Lower lobe of right lung (tissue), 2 donors: ENCODE measurements around the gene ASTN1. TPM values are rescaled to one million over a fixed set of nuclear protein-coding genes. Genes with fewer than 3 reads are reported as not detected.

ENCODE experiments used
- ATAC-seq, 2 donors: fragments of 200-7000 bp; cut with Tn5 transposase; one replicate each; pipeline ENCODE4 v1.9.1; 2020 to 2022; ENCODE audit warnings: mild to moderate bottlenecking in 2 of 2, moderate library complexity in 2 of 2
- DNase-seq: peaks from one replicate; pipeline ENCODE4 v3.0.0-alpha.2; 2020
- H3K27ac ChIP-seq: fragments of 200-600 bp; one replicate; pipeline ENCODE4 v1.8.0; 2022
- H3K27me3 ChIP-seq: fragments of 200-600 bp; one replicate; pipeline ENCODE4 v1.8.0; 2022; ENCODE audit warnings: low read depth
- H3K36me3 ChIP-seq: fragments of 200-600 bp; one replicate; pipeline ENCODE4 v1.8.0; 2022; ENCODE audit warnings: mild to moderate bottlenecking
- H3K4me1 ChIP-seq: fragments of 200-600 bp; one replicate; pipeline ENCODE4 v1.8.0; 2022
- H3K4me3 ChIP-seq: fragments of 200-600 bp; one replicate; pipeline ENCODE4 v1.8.0; 2022; ENCODE audit warnings: mild to moderate bottlenecking
- H3K9me3 ChIP-seq: fragments of 200-600 bp; one replicate; pipeline ENCODE4 v1.8.0; 2022
- CTCF ChIP-seq: fragments of 200-600 bp; IDR thresholded peaks from one replicate; pipeline ENCODE4 v1.8.0; 2022; ENCODE audit warnings: antibody characterized with exemption, mild to moderate bottlenecking
- intact Hi-C: fragments of 100-400 bp; cut with DNase I; formaldehyde crosslinking; loops from one replicate; pipeline ENCODE4 v1.11.0; 2022
- total RNA-seq: library from RNA; stranded (reverse); fragmentation: NEBNext Ultra II Directional; extraction: Animal tissue kit (Norgen Biotek cat#: 25700); gene quantifications from one replicate; pipeline ENCODE4 v1.2.1, GENCODE V29; 2021
- donor health status: DM: no; HTN: yes; CAD: no; lungs with severe emphysema.

Gene ASTN1
- total RNA-seq, 1 donor from 2014 or later: 0.41 TPM

- Histone ChIP-seq H3K4me1 (no peaks in the 10 kb centered on the region), H3K9me3 (no peaks in the 10 kb centered on the region), H3K27me3 (no peaks in the 10 kb centered on the region), H3K36me3 (no peaks in the 10 kb centered on the region), H3K4me3 (no peak overlapping the region), H3K27ac (no peak overlapping the region)
- intact Hi-C loops: no loop called here
- TF ChIP-seq CTCF: no peak
- DNase-seq: no peak
- ATAC-seq: no peak
Measured at GRCh38 chr1:177043597-177043996, 120.9 kb downstream of the ASTN1 start.

GRCh38 chr1:177035586-177035985, 128.9 kb downstream of the ASTN1 start:
- H3K36me3 ChIP-seq: no peaks in the 10 kb centered on the region
- no peak overlapping the region for H3K4me3 ChIP-seq
- no peak for DNase-seq
- H3K27ac ChIP-seq: no peak overlapping the region
- ATAC-seq: no peak
- intact Hi-C loops: no loop called here
- H3K4me1 ChIP-seq: no peaks in the 10 kb centered on the region
- no peak for TF ChIP-seq CTCF
- H3K9me3 ChIP-seq: no peaks in the 10 kb centered on the region
- H3K27me3 ChIP-seq: no peaks in the 10 kb centered on the region

- ATAC-seq (no peak), DNase-seq (no peak)
- H3K27me3 ChIP-seq: no peaks in the 10 kb centered on the region
- no peaks in the 10 kb centered on the region for H3K9me3 ChIP-seq
- H3K4me1 ChIP-seq: no peaks in the 10 kb centered on the region
- no peak overlapping the region for H3K4me3 ChIP-seq
- no peak for TF ChIP-seq CTCF
- no peak overlapping the region for H3K27ac ChIP-seq
- intact Hi-C loops: no loop called here
- H3K36me3 ChIP-seq: no peaks in the 10 kb centered on the region
Measured at GRCh38 chr1:177033628-177034027, 130.9 kb downstream of the ASTN1 start.

- DNase-seq (no peak), ATAC-seq (no peak)
- Histone ChIP-seq H3K4me1 (no peaks in the 10 kb centered on the region), H3K9me3 (no peaks in the 10 kb centered on the region), H3K27me3 (no peaks in the 10 kb centered on the region), H3K36me3 (no peaks in the 10 kb centered on the region), H3K4me3 (no peak overlapping the region), H3K27ac (no peak overlapping the region)
- no peak for TF ChIP-seq CTCF
- intact Hi-C loops: no loop called here
Measured at GRCh38 chr1:177032434-177032833, 132.1 kb downstream of the ASTN1 start.

GRCh38 chr1:177024623-177025022, 139.9 kb downstream of the ASTN1 start:
- H3K27me3 ChIP-seq: no peaks in the 10 kb centered on the region

More at GRCh38 chr1:177024623-177025022, 139.9 kb downstream of the ASTN1 start:
- H3K36me3 ChIP-seq: no peaks in the 10 kb centered on the region
- H3K9me3 ChIP-seq: no peaks in the 10 kb centered on the region
- no peaks in the 10 kb centered on the region for H3K4me1 ChIP-seq
- no peak for TF ChIP-seq CTCF
- no peak for DNase-seq
- no peak for ATAC-seq
- H3K27ac ChIP-seq: no peak overlapping the region
- no peak overlapping the region for H3K4me3 ChIP-seq
- intact Hi-C loops: no loop called here
